ENCODE measurements around the gene MGAT5.

Gene MGAT5

DNA sequence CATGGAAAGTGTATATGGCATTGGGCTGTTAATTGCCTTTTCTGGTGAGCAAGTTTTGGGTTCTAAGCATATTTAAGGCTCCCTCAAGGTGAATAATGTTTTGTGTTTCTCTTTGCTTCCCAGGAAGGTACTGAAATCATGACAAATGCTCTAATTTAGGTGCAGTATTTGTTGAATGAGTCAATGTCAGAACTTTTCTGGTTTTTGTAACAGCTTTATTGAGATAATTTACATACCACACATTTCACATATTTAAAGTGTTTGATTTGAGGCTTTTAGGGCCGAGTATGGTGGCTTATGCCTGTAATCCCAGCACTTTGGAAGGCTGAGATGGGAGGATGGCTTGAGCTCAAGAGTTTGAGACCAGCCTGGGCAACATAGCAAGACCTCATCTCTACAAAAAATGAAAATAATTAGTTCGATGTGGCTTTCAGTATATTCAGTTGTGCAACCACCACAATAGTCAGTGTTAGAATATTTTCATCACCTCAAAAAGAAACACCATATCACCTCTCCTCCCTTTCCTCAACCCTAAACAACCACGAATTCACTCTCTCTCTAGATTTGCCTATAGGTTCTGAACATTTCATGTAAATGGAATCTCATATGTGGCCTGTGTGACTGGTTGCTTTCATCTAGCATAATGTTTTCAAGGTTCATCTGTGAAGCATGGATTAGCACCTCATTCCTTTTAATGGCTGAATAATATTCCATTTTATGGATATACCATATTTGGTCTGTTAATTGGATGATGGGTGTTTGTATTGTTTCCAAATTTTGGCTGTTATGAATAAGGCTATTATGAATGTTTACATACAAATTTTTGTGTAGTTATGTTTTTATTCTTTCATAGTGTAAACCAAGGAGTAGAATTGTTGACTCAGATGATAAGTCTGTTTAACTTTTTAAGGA, 54.9 kb downstream of the MGAT5 start:
- no peak for DNase-seq

DNA sequence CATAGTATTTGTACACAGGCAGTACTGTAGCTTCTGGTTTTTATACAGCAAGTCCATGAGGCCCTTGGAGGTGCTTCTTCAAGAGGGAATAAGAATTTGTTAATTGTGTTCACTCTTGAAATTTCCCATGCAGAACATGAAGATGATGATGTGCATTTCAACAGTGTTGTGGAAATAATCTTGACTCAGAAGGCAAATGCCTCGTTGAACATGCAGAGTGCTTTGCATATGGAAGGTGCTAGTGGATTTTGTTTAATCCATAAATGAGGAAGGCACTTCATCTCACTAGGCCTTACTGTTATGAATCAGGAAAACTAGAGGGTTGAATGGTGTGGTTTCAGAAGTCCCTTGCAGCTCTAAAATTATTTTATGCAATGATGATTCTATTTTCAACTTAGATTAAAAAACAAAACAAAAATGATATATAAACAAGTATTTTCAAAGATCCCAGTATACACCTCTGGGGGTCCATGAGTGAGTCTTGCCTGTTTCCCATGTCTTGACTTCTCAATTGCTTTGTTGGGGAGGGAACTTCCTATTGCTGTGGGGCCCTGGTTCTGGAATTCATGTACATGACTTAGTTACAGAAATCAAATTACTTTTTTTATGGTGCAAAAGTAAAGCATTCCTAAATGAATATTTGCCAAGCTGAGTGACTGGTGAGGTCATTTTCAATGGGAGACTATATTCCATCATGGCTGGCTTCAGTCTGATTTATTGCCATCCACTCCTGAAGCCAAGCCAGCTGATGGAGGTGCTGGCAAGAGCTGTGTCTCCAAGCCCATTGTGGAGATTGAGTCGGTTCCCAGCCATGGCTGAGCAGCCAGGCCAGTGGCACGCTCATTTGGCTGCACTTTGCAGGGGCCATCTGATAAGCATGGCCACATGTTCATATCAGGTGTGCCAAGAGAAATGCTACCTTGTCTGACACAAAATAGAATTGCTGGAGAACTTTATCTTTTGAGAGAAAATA, 56.5 kb downstream of the MGAT5 start:
- DNase-seq: no peak

DNA sequence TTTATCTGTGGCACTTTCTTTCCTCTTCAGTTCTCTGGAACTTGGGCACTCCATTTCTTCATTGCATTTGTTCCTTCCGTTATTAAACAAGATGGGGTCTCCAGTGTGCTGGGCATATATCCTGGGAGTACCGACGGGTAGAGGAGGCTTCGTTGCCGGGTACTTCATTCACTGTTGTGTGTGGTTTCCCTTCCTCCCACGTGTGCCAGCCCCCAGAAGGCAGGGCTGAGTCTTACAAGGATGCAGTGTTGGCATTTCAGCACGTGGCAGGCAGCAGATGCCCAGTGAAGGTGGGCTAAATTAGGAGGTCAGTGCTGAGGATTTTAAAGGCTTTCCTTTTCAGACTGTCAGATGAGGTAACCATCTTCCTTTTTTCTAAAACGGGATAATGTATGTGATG, 58.6 kb downstream of the MGAT5 start:
- DNase-seq: no peak

DNA sequence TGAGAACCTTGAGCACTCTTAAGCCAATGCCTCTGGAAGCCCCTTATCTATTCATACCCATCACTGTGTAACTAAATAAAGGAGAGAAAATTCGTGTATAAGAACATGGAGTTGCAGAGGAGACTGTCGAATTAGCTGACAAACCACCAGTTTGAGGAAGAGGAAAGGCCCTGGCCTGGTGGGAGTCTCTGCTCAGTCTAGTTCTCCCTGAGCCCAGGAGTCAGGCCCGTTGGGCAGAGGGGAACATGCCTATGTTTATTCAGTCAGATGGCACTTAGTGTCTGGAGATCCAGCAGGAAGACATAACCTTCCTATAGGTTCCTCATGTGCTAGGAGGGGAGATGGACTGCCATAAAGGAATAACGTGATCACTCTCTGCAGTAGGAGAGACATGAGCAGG, 60.3 kb downstream of the MGAT5 start:
- DNase-seq: no peak

DNA sequence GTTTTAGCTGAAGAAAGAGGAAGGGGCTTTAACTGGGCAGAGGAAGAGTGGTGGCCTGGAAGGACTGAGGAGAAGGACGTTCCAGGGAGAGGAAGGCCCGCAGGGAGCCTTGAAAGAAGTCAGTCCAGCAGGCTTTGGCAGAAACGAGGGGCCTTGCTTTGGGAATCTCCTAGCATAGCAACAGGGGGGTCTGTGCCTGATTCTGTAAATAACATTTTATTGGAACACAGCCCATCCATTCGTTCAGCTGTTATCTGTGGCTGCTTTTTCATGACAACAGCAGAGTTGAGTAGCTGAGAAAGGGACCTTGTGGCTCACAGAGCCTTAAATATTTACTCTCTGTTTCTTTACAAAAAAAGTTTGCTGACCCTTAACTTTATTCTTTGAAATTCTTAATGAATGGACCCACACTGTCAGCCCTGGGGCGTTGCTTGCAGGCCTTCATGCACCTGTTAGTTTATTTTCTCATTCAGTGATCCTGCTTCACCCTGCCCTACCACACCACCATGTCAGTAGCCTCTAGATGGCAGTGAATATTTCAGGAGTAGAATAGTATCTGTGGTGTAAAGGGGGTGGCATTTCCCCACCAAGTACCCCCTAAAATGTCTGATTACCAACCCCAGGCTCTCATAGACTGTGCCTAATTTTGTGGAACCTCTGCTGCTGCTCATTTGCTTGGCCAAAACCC, 61.0 kb downstream of the MGAT5 start:
- no peak for DNase-seq

DNA sequence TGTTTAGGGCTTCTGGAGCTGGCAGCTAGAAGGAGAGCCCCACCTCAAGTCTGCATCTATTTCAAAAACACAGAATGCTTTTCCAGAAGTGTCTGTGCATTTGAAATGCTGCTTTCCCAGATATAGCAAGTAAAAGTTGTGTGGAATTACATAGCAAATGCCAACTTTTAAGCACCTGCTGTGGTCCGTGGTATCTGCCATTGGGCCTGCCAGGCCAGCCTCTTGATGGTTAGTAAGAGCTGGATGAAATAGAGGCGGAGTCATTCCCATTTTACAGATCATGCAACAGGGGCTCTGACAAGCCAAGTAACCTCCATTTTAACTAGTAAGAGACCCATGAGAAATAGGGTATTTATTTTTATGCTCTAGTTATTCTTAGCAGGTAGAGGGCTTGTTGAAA, 61.6 kb downstream of the MGAT5 start:
- no peak for DNase-seq

DNA sequence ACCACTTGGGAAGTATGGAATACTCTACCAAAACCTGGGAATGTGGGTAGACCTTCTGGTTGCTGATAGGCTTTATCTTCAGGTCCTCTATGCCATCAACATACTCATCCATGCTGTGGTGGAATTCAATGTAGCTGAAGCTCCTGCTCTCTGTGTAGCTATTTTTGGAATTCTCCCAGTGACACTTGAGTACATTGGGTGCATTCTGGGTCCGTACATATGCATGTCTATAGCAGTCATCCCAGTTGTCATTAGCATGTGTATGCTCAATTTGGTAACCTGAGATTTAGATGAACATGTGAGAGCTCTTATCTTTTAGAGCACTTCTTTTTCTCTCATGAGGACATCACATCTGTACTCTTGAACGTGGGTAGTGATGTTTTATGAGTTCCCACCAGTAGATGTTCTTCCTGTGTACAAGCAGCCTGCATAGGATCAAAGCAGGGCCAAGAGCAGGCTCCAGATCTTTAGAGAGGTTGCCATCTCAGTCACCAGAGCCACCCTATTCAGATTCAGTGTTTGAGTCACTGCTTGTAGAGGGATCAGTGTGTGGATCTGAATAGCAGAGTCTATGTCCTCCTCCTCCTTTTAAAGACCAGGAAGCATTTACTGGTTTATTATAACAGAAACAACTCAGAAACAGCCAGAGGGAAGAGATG, 65.9 kb downstream of the MGAT5 start:
- peak; percentile 16 for DNase-seq

DNA sequence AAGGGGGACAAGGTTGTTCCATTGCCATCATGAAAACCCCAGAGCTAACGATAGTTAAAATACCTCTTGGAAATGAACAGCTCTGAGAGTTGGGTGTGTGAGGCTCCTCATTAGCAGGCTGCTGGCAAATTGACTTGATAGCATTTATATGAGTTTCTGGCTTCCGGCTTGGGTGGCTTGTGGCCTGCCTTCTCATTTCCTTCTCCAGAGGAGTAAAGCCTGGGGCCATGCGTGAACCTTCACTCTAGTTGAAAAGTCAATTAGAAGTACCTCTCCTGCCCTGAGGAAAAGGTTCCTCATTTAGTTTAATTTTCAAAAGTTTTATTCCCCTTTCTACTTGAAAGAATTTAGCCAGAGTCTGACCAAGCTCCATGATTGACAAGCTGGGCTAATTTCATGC, 67.1 kb downstream of the MGAT5 start:
- peak; percentile 38 for DNase-seq

DNA sequence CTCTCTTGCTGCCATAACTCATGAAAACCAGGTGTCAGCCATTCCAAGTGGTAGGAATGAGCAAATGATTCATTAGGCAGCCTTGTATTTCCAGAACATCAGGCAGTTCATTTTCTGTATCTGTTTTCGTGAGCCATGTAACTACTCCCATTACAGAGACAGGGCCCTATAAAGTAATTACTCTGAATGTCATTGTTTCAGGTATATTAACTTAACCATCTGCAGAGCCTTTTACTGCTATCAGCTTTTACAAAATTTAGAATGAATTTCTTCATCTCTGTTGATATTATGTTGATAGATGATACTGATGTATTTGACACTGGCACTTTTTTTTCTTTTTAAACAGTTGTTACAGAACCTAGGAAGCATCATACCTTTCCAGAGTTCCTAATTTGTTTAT, 69.9 kb downstream of the MGAT5 start:
- DNase-seq: no peak

DNA sequence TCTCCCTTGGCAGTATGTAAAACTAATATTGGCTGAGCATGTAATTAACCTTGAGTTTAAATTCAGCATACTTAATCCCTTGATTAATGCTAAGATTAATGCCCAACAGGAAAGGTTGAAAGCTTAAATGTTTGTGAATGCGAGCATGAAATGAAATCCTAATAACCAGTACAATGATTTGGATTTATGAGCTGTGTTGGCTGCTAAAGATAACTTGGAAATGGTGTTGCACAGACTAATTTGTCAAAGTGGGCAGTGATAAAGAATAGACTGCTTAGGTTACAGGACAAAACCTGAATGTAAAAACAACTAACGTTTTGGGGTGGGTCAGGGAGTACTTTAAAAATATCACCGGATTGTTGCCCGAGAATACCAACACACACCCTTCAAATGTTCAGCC, 70.6 kb downstream of the MGAT5 start:
- no peak for DNase-seq

DNA sequence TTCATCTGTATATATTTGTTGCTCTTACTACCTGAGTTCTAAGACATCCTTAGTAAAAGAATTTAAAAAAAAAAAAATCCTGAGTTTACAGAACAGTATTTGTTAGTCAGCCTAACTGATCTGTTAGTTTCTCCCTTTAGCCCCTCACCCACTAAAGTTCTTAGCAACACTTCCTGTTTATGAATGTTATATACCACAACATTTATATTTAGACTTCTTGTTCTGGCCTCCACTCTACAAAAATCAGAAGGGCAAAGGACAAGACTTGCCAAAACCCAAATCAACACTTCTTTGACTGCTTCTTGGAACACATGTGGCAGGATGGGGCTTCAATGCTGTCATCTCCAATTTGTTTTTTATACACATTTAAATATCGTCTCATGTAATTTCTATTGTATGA, 71.1 kb downstream of the MGAT5 start:
- no peak for DNase-seq

DNA sequence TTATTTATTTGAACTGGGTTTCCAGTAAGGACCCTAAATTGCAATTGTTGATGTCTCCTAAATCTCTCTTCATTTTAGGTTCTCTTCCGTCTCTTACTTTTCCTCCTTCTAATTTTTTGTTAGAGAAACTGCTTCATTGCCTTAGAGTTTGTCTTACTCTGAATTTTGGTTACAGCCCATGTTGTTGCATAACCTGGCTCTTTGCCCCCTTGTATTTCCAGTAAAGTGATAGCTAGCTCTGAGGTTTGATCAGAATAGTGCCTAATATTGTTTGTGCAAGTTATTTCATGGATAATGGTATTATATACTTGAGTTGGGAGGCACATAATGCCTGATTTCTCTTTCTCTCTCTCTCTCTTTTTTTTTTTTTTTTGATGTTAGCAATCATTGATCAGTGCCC, 71.8 kb downstream of the MGAT5 start:
- DNase-seq: no peak

DNA sequence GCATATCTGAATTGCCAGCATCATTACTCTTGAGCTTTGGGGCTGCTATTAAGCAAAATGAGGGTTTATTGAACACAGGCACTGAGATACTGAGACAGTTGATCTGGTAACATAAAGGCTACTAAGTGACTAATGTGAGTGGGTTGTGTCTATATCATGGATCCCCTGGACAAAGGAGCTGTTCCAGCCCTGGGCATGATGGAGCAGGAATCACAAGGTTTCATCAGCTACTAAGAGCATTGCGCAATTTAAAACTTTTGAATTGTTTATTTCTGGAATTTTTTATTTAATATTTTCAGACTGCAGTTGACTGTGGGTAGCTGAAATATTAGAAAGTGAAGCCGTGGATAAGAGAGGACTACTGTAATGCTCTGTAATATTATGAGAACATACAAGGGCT, 73.5 kb downstream of the MGAT5 start:
- no peak for DNase-seq

DNA sequence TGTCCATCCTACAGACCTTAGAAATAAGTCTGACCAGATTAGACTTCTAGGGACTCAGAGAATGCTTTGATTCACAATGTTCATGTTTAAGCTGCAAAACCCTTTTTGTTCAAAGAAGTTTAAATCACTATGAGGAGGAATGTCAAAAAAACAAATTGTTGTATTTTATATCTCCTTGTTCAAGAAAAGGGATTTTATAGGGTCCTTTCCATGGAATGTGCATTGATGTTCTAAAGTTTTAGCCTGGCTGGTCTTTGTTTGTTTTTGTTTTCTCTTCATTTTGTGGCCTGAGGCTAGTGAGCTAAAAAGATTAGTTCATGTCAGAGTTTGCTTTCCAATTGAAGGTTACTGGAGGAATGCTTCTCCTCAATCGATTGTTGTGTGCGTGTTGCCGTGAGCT, 77.2 kb downstream of the MGAT5 start:
- DNase-seq: no peak

DNA sequence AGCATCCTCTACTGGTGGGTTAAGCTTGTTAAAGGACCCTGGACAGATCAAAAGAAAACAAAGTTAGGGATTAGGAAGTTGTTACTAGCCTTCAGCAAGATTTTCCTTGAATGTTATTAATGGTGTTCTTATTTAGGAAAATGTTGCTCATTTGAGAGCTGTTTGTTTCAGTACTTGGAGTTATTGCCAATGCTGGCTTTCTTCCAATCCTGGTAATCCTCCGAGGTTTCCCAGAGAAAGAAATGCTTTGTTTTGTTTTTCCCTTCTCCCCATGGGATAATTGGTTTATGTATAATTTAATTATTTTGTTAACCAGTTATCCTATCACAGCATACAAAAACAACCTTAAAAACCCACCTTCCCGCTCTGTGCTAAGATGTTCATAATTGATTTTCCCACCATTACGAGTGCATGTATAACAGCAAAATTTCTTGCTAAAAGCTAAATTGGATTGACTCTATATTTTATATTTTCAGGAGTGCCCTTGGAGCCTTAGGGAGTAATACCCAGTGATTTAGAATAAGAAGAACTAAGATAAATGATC, 79.8 kb downstream of the MGAT5 start:
- DNase-seq: no peak

DNA sequence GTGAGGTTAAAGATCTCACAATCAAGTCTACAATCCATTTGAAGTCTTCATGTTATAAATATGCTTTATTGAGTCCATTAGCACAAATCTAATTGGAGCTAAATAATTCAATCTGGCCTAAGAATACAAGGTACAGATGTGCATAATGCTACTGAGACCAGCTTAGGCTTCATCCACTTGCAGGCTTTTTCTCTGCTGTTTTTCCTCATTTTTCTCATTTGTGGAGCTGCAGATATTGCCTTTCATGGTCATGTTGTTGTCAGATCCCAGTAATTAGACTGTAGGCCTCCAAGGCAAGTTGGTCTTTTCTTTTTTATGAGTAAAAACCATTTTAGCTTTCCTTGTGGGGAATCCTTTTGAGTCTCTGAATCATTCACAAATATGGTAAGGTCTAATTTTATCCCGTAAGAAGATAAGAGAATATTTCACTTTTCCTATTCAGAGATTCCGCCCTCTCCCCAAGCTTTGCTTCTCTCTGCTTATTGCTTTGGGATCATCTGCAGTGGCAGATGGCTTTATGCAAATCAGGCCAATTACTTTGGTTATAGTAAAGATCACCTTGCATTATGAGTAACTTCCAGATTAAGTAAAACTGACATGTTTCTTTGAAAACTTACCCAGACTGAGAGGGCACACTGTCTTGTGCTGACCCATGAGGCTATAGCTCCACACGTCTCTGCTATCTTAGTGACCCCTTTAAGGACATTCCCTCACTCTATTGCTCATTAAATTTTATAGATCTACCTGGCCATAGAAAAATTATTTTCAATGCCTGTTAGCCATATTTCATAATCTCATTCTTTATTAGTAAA, 80.9 kb downstream of the MGAT5 start:
- DNase-seq: no peak

DNA sequence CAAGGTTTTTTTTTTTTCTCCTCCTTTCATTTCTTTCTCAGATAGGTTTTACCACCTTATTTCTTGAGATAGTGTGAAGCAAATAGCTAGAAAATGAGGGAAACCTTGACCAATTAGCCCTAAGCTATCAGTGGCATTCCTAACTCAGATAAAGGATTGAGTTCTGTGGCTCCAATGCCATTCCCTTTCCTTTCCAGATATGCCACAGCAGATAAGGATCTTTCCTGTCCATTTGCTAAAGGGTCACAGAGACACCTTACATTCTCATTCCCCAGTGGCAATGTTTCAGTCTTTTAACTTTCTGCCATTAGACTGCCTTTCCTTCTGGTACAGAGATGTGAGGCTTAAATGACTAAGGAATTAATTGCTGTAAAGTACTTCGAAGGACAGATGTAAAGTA, 81.7 kb downstream of the MGAT5 start:
- no peak for DNase-seq

DNA sequence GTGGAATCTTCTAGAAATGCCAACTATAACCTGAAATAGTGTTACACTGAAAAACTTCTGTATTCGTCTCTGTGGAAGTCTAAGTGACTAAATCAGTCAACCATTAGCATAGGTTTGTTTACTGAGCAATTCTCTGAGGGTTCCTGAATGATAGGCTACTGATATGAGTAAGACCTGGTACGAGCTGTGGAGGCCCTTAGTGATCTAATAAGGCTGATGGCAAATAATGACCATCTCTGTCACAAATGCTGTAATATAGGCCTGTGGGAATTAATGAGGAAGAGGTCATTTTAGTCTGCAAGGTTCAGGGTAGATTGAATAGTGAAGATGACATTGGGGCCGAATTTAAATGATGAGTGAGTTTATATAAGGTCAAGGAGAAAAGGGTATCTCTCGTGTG, 82.5 kb downstream of the MGAT5 start:
- no peak for DNase-seq

DNA sequence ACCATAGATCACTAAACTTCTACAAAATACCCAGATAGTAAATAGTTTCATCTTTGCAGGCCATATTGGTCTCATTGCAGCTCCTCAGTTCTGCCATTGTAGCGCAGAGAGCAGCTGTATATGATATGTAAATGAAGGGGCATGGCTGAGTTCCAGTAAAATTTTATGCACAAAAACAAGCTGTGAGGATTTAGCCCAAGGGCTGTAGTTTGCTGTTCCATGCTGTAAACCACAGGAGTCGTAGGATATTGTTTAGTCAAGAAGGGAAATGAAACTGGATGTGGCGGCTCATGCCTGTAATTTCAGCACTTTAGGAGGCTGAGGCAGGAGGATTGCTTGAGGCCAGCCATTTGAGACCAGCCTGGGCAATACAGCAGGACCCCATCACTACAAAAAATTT, 83.0 kb downstream of the MGAT5 start:
- no peak for DNase-seq

DNA sequence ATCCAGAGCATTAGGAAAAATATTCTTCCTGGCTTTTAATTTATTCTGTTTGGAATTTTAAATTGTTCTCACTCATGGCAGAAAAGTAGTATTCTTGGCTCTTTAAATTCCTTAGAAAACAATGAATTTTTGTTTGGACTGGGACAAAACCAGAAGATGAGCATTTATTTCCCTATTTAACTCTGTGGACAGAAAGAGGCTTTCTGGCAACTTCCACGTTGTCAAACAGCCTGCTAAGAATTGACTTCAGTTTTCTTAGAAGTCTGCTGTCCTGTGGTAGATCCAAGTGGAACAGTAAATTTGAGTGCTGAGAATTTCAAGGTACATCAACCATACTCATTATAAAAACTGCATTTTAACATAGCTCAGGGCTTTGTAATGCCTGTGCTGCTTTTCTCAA, 83.8 kb downstream of the MGAT5 start:
- no peak for DNase-seq

DNA sequence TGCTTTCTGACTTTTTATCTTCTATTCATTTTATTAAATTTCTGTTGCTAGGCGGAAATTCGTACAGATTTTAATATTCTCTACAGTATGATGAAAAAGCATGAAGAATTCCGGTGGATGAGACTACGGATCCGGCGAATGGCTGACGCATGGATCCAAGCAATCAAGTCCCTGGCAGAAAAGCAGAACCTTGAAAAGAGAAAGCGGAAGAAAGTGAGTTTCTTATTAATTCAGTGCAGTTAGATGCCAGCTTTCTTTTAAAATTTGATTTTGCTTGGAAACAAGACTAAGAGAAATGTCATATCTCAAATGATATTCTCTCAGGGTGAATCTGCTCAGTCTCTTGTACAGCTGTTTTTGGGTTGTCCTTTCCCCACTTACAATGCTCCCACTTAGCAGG, 84.3 kb downstream of the MGAT5 start:
- DNase-seq: no peak

DNA sequence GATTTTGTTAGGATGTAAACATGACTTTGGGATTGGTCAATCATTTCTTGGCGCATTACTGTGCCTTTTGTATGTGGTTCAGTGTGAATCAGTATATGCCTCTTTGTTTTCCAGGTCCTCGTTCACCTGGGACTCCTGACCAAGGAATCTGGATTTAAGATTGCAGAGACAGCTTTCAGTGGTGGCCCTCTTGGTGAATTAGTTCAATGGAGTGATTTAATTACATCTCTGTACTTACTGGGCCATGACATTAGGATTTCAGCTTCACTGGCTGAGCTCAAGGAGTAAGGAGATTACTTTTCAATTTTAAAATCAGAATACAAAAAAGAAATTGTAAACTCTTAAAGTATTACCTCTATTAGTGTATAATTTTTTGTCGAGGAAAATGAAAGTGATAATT, 87.6 kb downstream of the MGAT5 start:
- DNase-seq: no peak

Data from stimulated activated CD4-positive, alpha-beta T cell treated with anti-CD3 and anti-CD28 coated beads, Interleukin-1b, Interleukin-23, amount 100 ng/mL, for 48 hours (primary cell).